Astrocyte of the cerebellum (primary cell): Measurements from ENCODE around the gene HIGD1B.

Experiments
- DNase-seq: peaks from one replicate; pipeline ENCODE4 v3.0.0-alpha.2; 2011; ENCODE audit warnings: low read depth
- H3K4me3 ChIP-seq: 2 replicates; pipeline ENCODE4 v1.5.1; 2011; ENCODE audit warnings: mild to moderate bottlenecking, low read depth, low read length, moderate library complexity
- CTCF ChIP-seq: IDR thresholded peaks from 2 replicates; pipeline ENCODE4 v1.5.1; 2012; ENCODE audit warnings: low read length, low read depth, moderate library complexity, mild to moderate bottlenecking; ENCODE audit errors: missing control alignments
- in situ Hi-C: cut with HindIII; loops from 2 replicates; pipeline ENCODE4 v1.10.0; 2017; ENCODE audit warnings: low sequenced_read_pairs

Gene HIGD1B

GRCh38 chr17:44848961-44849489 is 1.3 kb downstream of the HIGD1B start:
- in situ Hi-C loops: no loop called here
- no peak overlapping the region for H3K4me3 ChIP-seq
- DNase-seq: no peak
- no peak for TF ChIP-seq CTCF

- no peak for DNase-seq
- no peak for TF ChIP-seq CTCF
- in situ Hi-C loops: no loop called here
- H3K4me3 ChIP-seq: no peak overlapping the region
Measured at GRCh38 chr17:44850025-44850424, 2.3 kb downstream of the HIGD1B start.

GRCh38 chr17:44850612-44851011 is 2.9 kb downstream of the HIGD1B start:
- TF ChIP-seq CTCF: no peak
- H3K4me3 ChIP-seq: no peak overlapping the region
- no peak for DNase-seq
- in situ Hi-C loops: no loop called here

GRCh38 chr17:44854192-44854591 is 6.5 kb downstream of the HIGD1B start:
- TF ChIP-seq CTCF: no peak
- no peak for DNase-seq
- no peak overlapping the region for H3K4me3 ChIP-seq
- in situ Hi-C loops: no loop called here

- in situ Hi-C loops: no loop called here
- H3K4me3 ChIP-seq: no peak overlapping the region
- no peak for TF ChIP-seq CTCF
- no peak for DNase-seq
Measured at GRCh38 chr17:44859701-44860100, 12.0 kb downstream of the HIGD1B start.

GRCh38 chr17:44862278-44862914 is 14.7 kb downstream of the HIGD1B start:
- in situ Hi-C loops: no loop called here
- DNase-seq: no peak
- TF ChIP-seq CTCF: no peak

More at GRCh38 chr17:44862278-44862914, 14.7 kb downstream of the HIGD1B start:
- H3K4me3 ChIP-seq: no peak overlapping the region
